ENCODE results near the gene YPEL3. TPM values are rescaled to one million over a fixed set of nuclear protein-coding genes. Genes with fewer than 3 reads are reported as not detected.
A peak's percentile ranks its signal among the peaks of the same experiment; 100 is the strongest.

Gene YPEL3
- total and polyA plus RNA-seq, 3 experiments from 2014 or later: 32.6 to 326 (median 36.1) TPM

DNA sequence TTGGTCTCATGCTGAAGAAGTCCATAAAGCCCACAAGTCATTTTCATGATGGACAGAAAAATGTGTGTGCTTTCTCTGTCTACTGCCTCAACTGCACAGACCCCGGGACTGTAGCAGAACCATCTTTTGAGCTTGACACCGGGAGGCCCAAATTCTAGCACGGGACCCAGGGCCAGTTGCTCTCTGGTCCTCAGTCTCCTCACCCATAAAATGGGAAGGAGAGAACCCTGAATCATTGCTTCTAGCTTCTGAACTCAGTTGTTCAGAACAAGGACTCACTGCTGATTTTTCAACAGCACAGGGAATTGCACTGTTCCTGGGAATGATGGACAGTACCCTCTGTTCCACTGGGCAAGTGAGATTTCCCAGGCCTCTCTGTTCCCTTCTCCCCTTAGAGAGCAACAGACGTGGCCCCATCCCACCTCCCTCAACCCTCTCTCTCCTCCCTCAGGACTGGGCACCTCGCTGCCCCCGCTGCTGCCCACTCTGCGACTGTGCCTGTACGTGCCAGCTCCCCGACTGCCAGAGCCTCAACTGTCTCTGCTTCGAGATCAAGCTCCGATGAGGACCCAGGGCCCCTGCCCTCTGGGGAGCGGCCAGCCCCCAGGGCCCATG lies 32.6 kb downstream of the YPEL3 start:
- H3K4me1 ChIP-seq (ENCODE audit: insufficient read depth, low read length): peaks cover 29% of the 10 kb centered on the region
- H3K36me3 ChIP-seq (ENCODE audit: insufficient read depth, low read length): peaks cover 17% of the 10 kb centered on the region
- no peaks in the 10 kb centered on the region for H3K27me3 ChIP-seq (ENCODE audit: insufficient read depth, low read length, poor library complexity, severe bottlenecking)
- Mint-ChIP-seq H3K27ac (peak overlapping the region; percentile 23 to 99 (median 99)), H3K4me3 (peak overlapping the region in 6 of 7 donors; percentile 97 to 100 (median 99)), H3K36me3 (peaks cover 0 to 38% (median 2%) of the 10 kb centered on the region in 3 donors), H3K4me1 (peaks cover 19 to 27% (median 27%) of the 10 kb centered on the region in 3 donors), H3K9me3 (no peaks in the 10 kb centered on the region), H3K27me3 (peaks cover 0 to 3% of the 10 kb centered on the region in 2 donors)
- ChIA-PET CTCF (interaction anchor here (0.7 to 1.5 kb wide), 9 partner anchors 8 to 372 kb away, joined by 3 to 10 read pairs (median 3); partner anchors contain the start of genes TBX6 and TLCD3B), POLR2A (interaction anchor here (0.5 to 7.1 kb wide), 3 partner anchors 20 to 259 kb away, joined by 3 to 89 read pairs (median 3); partner anchors contain the start of genes TBX6 and YPEL3)
- DNase-seq: no peak
- no peaks in the 10 kb centered on the region for H3K9me3 ChIP-seq (ENCODE audit: low read length)
- H3K4me3 ChIP-seq (ENCODE audit: low read length): peak overlapping the region; percentile 85
- peak overlapping the region; percentile 91 for H3K27ac ChIP-seq (ENCODE audit: low read depth, low read length)

DNA sequence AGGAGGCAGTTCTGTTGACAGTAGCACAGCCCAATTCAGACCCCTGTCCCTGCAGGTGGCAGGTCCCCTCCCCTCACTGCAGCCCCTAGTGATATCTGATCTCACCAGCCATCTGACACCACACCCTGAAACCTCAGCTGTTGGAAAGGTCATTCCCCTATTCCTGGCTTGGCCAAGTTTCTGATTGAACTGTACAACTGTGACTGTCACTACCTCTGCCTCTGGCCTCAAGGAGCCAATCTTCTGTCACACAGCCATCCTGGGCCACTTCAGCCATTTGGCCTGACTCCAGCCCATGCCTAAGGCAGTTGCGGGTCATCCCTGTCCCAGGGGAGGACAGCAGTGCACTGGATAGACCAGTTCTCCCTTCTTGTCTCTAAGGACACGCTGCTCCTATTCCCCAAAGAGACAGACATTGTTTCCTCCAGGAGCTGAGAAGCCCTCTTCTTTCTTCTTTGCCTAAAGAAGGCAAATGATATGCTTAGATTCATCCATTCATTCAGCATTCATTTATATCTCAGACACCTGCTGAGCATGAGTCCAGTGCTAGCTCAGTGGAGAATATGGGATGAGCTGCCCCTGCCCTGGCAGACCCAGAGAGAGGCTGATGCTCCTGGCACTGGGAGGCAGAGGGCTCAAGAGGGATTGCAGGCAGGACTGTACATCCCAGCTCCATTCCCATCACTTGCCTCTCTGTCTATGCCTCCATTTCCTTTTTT lies 35.0 kb downstream of the YPEL3 start:
- Histone ChIP-seq H3K27ac (ENCODE audit: low read depth, low read length) (no peak overlapping the region), H3K4me1 (ENCODE audit: insufficient read depth, low read length) (peaks cover 9% of the 10 kb centered on the region), H3K27me3 (ENCODE audit: insufficient read depth, low read length, poor library complexity, severe bottlenecking) (no peaks in the 10 kb centered on the region), H3K4me3 (ENCODE audit: low read length) (no peak overlapping the region), H3K9me3 (ENCODE audit: low read length) (no peaks in the 10 kb centered on the region), H3K36me3 (ENCODE audit: insufficient read depth, low read length) (no peaks in the 10 kb centered on the region)
- Mint-ChIP-seq H3K36me3 (peaks cover 0 to 17% (median 0%) of the 10 kb centered on the region in 3 donors), H3K4me3 (peak overlapping the region in 2 of 7 donors; percentile 24 to 65), H3K27ac (peak overlapping the region in 3 of 8 donors; percentile 17 to 63 (median 43)), H3K27me3 (peaks cover 0 to 3% of the 10 kb centered on the region in 2 donors), H3K9me3 (no peaks in the 10 kb centered on the region), H3K4me1 (peaks cover 4 to 10% (median 8%) of the 10 kb centered on the region in 3 donors)
- ChIA-PET POLR2A (interaction anchor here (0.6 kb wide), 1 partner anchor 31 kb away, joined by 5 read pairs; the partner anchor contains the start of gene TBX6), CTCF (interaction anchor here (1.1 kb wide), 1 partner anchor 29 kb away, joined by 4 read pairs; no protein-coding TSS in a partner anchor)
- no peak for DNase-seq

DNA sequence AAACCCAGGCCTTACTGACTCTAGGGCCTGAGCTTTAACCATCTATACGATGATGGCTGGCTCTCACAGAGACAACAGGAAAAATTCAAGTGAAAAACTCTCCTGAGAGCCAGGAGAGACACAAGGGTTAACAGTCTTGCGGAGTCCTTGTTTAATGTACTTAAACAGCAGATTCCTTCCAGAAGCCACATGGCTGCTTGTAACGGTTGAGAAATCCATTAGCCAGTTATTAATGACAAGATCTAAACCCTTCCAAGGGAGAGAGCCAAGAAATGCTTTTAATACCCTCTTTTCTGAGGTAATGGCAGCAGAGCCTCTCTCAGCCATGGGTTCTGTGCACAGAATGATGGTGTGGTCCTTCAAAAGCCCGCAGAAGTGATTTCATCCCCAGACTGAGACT lies 35.7 kb downstream of the YPEL3 start:
- Histone ChIP-seq H3K27ac (ENCODE audit: low read depth, low read length) (no peak overlapping the region), H3K4me1 (ENCODE audit: insufficient read depth, low read length) (peaks cover 9% of the 10 kb centered on the region), H3K4me3 (ENCODE audit: low read length) (no peak overlapping the region), H3K27me3 (ENCODE audit: insufficient read depth, low read length, poor library complexity, severe bottlenecking) (no peaks in the 10 kb centered on the region), H3K36me3 (ENCODE audit: insufficient read depth, low read length) (no peaks in the 10 kb centered on the region), H3K9me3 (ENCODE audit: low read length) (no peaks in the 10 kb centered on the region)
- POLR2A ChIA-PET: no interaction called here
- peaks cover 4 to 10% (median 8%) of the 10 kb centered on the region in 3 donors for H3K4me1 Mint-ChIP-seq
- peak overlapping the region in 2 of 7 donors; percentile 24 to 65 for H3K4me3 Mint-ChIP-seq
- peak overlapping the region in 3 of 8 donors; percentile 3 to 63 (median 17) for H3K27ac Mint-ChIP-seq
- H3K36me3 Mint-ChIP-seq: peaks cover 0 to 11% (median 0%) of the 10 kb centered on the region in 3 donors
- CTCF ChIA-PET: no interaction called here
- H3K9me3 Mint-ChIP-seq: no peaks in the 10 kb centered on the region
- H3K27me3 Mint-ChIP-seq: peaks cover 0 to 3% of the 10 kb centered on the region in 2 donors
- DNase-seq: no peak

DNA sequence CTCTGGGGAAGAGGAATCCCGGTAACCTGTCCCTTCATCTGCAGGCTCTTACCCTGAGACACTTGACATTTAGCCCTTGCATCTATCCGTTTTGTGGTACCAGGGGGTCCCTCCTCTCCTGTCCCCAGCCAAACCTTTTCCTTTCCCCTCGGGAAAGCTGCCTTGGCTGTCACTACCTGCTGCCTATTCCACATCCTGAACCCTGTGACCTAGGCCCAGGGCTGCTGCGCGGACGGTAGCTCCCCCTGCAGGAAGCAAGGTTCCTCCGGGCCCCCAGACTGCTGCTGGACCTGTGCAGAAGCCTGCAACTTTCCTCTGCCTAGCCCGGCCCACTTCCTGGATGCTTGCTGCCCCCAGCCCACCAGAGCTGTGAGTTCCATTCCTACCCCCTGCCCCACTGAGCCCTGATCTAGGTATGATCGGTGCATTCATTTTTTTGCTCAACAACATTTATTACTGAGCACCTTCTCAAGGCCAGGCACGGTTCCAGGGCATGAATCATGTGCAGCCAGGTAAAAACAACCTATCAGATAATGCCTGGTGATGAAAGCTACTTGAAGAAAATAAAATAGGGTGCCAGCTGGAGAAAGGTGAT lies 41.0 kb downstream of the YPEL3 start:
- H3K4me3 Mint-ChIP-seq: peak overlapping the region in 4 of 7 donors; percentile 5 to 89 (median 60)
- H3K27ac ChIP-seq (ENCODE audit: low read depth, low read length): no peak overlapping the region
- ChIA-PET CTCF (interaction anchor here (0.7 to 1.6 kb wide), 7 partner anchors 9 to 392 kb away, joined by 3 to 8 read pairs (median 4); partner anchors contain the start of genes ALDOA, SPN and ZNF771), POLR2A (interaction anchor here (0.7 to 2.2 kb wide), 2 partner anchors 10 to 36 kb away, joined by 3 to 15 read pairs; partner anchors contain the start of gene ALDOA)
- H3K4me1 ChIP-seq (ENCODE audit: insufficient read depth, low read length): peaks cover 6% of the 10 kb centered on the region
- no peaks in the 10 kb centered on the region for H3K27me3 Mint-ChIP-seq
- peak in 1 of 5 donors; percentile 34 for DNase-seq
- H3K4me1 Mint-ChIP-seq: peaks cover 0 to 22% (median 12%) of the 10 kb centered on the region in 3 donors
- no peaks in the 10 kb centered on the region for H3K9me3 ChIP-seq (ENCODE audit: low read length)
- no peaks in the 10 kb centered on the region for H3K27me3 ChIP-seq (ENCODE audit: insufficient read depth, low read length, poor library complexity, severe bottlenecking)
- H3K36me3 ChIP-seq (ENCODE audit: insufficient read depth, low read length): no peaks in the 10 kb centered on the region
- H3K4me3 ChIP-seq (ENCODE audit: low read length): no peak overlapping the region
- H3K9me3 Mint-ChIP-seq: no peaks in the 10 kb centered on the region
- H3K27ac Mint-ChIP-seq: peak overlapping the region in 4 of 8 donors; percentile 3 to 90 (median 68)
- H3K36me3 Mint-ChIP-seq: no peaks in the 10 kb centered on the region

DNA sequence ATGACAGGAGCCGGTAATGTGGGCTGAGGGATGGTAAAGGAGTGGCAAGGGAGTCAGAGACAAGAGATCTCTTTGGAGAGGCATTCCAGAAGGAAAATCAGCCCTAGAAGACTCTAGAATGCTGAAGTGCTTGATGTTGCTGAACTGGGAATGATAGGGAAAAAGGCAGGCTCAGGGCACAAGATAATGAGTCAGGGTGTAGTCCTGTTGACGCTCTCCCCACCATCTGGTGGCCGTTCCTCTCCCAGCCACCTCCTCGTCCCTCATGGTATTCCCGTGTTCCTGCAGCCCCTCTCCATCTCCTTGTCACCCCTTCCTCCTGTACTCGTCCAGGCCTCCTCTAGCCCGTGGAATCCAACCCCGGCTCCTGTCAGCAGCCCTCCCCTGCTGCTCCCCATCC lies 41.6 kb downstream of the YPEL3 start:
- peaks cover 0 to 22% (median 12%) of the 10 kb centered on the region in 3 donors for H3K4me1 Mint-ChIP-seq

DNA sequence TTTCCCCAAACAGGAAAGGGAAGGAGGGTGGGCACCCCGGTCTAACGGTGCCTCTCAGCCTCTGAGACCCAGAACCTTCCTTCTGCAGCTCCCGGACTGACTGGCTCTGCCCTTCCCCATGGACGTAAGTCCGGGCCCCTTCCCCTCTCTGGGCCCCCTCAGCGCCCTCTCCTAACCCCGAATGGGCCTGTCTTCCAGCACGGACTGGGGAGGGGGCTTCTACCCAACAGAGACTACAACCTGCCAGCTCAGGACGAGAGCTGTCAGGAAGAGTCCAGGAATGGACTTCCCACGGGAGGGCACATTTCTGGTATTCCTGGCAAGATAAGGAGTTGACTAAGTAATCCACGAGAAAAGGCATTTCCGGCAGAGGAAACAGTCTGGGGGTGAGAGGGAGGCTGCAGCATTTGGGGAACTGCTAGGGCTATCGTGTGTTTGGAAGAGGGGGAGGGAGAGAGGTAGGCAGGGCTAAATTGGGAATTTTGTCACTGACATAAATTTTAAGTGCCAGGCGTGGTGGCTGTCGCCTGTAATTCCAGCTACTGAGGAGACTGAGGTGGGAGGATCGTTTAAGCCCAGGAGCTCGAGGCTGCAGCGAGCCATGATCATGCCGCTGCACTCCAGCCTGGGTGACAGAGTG lies 42.5 kb downstream of the YPEL3 start:
- H3K27me3 ChIP-seq (ENCODE audit: insufficient read depth, low read length, poor library complexity, severe bottlenecking): no peaks in the 10 kb centered on the region
- Mint-ChIP-seq H3K27me3 (no peaks in the 10 kb centered on the region), H3K27ac (peak overlapping the region in 4 of 8 donors; percentile 15 to 90 (median 42)), H3K4me3 (peak overlapping the region; percentile 51 to 92 (median 74)), H3K9me3 (no peaks in the 10 kb centered on the region), H3K36me3 (no peaks in the 10 kb centered on the region), H3K4me1 (peaks cover 0 to 22% (median 12%) of the 10 kb centered on the region in 3 donors)
- H3K36me3 ChIP-seq (ENCODE audit: insufficient read depth, low read length): no peaks in the 10 kb centered on the region
- CTCF ChIA-PET: interaction anchor here (0.8 kb wide), 1 partner anchor 21 kb away, joined by 3 read pairs; no protein-coding TSS in a partner anchor
- peak overlapping the region; percentile 54 for H3K27ac ChIP-seq (ENCODE audit: low read depth, low read length)
- H3K9me3 ChIP-seq (ENCODE audit: low read length): no peaks in the 10 kb centered on the region
- POLR2A ChIA-PET: interaction anchor here (1.6 kb wide), 1 partner anchor 12 kb away, joined by 10 read pairs; the partner anchor contains the start of gene ALDOA
- peak overlapping the region; percentile 67 for H3K4me3 ChIP-seq (ENCODE audit: low read length)
- no peak for DNase-seq
- peaks cover 6% of the 10 kb centered on the region for H3K4me1 ChIP-seq (ENCODE audit: insufficient read depth, low read length)

More for the DNA sequence above, 41.6 kb downstream of the YPEL3 start:
- POLR2A ChIA-PET: interaction anchor here (2.2 kb wide), 1 partner anchor 11 kb away, joined by 15 read pairs; the partner anchor contains the start of gene ALDOA
- Histone ChIP-seq H3K4me1 (ENCODE audit: insufficient read depth, low read length) (peaks cover 6% of the 10 kb centered on the region), H3K4me3 (ENCODE audit: low read length) (no peak overlapping the region), H3K27ac (ENCODE audit: low read depth, low read length) (no peak overlapping the region), H3K36me3 (ENCODE audit: insufficient read depth, low read length) (no peaks in the 10 kb centered on the region), H3K27me3 (ENCODE audit: insufficient read depth, low read length, poor library complexity, severe bottlenecking) (no peaks in the 10 kb centered on the region), H3K9me3 (ENCODE audit: low read length) (no peaks in the 10 kb centered on the region)
- Mint-ChIP-seq H3K36me3 (no peaks in the 10 kb centered on the region), H3K9me3 (no peaks in the 10 kb centered on the region), H3K27ac (peak overlapping the region in 2 of 8 donors; percentile 60 to 90), H3K27me3 (no peaks in the 10 kb centered on the region), H3K4me3 (peak overlapping the region in 6 of 7 donors; percentile 40 to 86 (median 70))
- CTCF ChIA-PET: interaction anchor here (1.3 to 1.6 kb wide), 3 partner anchors 12 to 392 kb away, joined by 3 to 8 read pairs (median 5); partner anchors contain the start of genes ALDOA, SPN and ZNF771
- DNase-seq: no peak

All from CD8-positive, alpha-beta memory T cell (primary cell).